GM12878 (cell line): ENCODE results near the gene TSSK2. TPM values are rescaled to one million over a fixed set of nuclear protein-coding genes. Genes with fewer than 3 reads are reported as not detected.

ENCODE experiments used
- ATAC-seq: fragments of 200-7000 bp; cut with Tn5 transposase; 3 replicates; pipeline ENCODE4 v1.9.1; 2020; ENCODE audit warnings: mild to moderate bottlenecking, moderate library complexity
- BruUV-seq: library from RNA; stranded (reverse); fragments of 400-500 nt; replicated peaks from 2 replicates; lab custom pipeline; 2021; lab: Mats Ljungman, UMichigan
- CTCF ChIA-PET: fragments of 300-600 bp; sonication (Branson Sonifier 250); formaldehyde crosslinking; extraction: SDS; loops from one replicate; lab custom pipeline; 2021; ENCODE audit warnings: inconsistent platforms; lab: Yijun Ruan, JAX
- POLR2A ChIA-PET: fragments of 350-600 bp; formaldehyde crosslinking; extraction: SDS; loops from one replicate; lab custom pipeline; 2021; ENCODE audit warnings: inconsistent platforms; lab: Charles Lee
- RAD21 ChIA-PET: fragments of 300-600 bp; sonication (Branson Sonifier 250); formaldehyde crosslinking; loops from one replicate; lab custom pipeline; 2023; ENCODE audit warnings: antibody characterized with exemption; ENCODE audit not compliant: unreplicated experiment; lab: Charles Lee
- SMC1A ChIA-PET: fragments of 300-600 bp; sonication (Branson Sonifier 250); formaldehyde crosslinking; loops from one replicate; lab custom pipeline; 2023; ENCODE audit not compliant: unreplicated experiment, uncharacterized antibody; lab: Charles Lee
- DNase-seq: peaks from one replicate; pipeline ENCODE4 v3.0.0-alpha.2; 2011; ENCODE audit warnings: low read depth, low spot score
- FAIRE-seq: peaks from 3 replicates; lab custom pipeline; 2011; peaks lifted over from hg19 to GRCh38; lab: Jason Lieb, UNC
- H2AFZ ChIP-seq: 2 replicates; pipeline ENCODE4 v1.6.0; 2011; ENCODE audit warnings: low read depth, low read length, control low read depth; ENCODE audit not compliant: control insufficient read depth
- H3K27ac ChIP-seq: 2 replicates; pipeline ENCODE4 v1.5.1; 2011; ENCODE audit warnings: control low read depth; ENCODE audit not compliant: control insufficient read depth, insufficient read depth
- H3K27me3 ChIP-seq, 2 experiments: replicated peaks in 1 of 2; 2 replicates each; pipeline versions ENCODE4 v1.6.0 to v1.6.1; 2011; ENCODE audit warnings: low read length in 1 of 2; ENCODE audit not compliant: control insufficient read depth in 2 of 2, insufficient read depth in 2 of 2
- H3K36me3 ChIP-seq, 2 experiments: 2 replicates each; pipeline ENCODE4 v1.5.1; 2011; ENCODE audit warnings: low read length in 1 of 2; ENCODE audit not compliant: control insufficient read depth in 2 of 2, insufficient read depth in 2 of 2
- H3K4me1 ChIP-seq: 2 replicates; pipeline ENCODE4 v1.6.1; 2011; ENCODE audit warnings: mild to moderate bottlenecking, low read length, moderate library complexity, mixed read lengths; ENCODE audit not compliant: control insufficient read depth, insufficient read depth
- H3K4me2 ChIP-seq: 2 replicates; pipeline ENCODE4 v1.6.0; 2011; ENCODE audit warnings: control low read depth; ENCODE audit not compliant: control insufficient read depth, insufficient read depth
- H3K4me3 ChIP-seq: fragments of 200-600 bp; sonication (generic); 2 replicates; pipeline ENCODE4 v1.5.1; 2016
- H3K79me2 ChIP-seq: 2 replicates; pipeline ENCODE4 v1.6.0; 2011; ENCODE audit warnings: low read length; ENCODE audit not compliant: control insufficient read depth, insufficient read depth
- H3K9ac ChIP-seq: 2 replicates; pipeline ENCODE4 v1.8.0; 2011; ENCODE audit warnings: low read length, control low read depth, mixed read lengths; ENCODE audit not compliant: control insufficient read depth, insufficient read depth
- H3K9me3 ChIP-seq: replicated peaks from 3 replicates; pipeline ENCODE4 v1.5.1; 2011; ENCODE audit warnings: mild to moderate bottlenecking, low read length; ENCODE audit not compliant: control insufficient read depth, insufficient read depth
- H4K20me1 ChIP-seq: 2 replicates; pipeline ENCODE4 v1.6.0; 2011; ENCODE audit not compliant: control insufficient read depth, insufficient read depth
- ATF2 ChIP-seq: IDR thresholded peaks from 2 replicates; pipeline ENCODE4 v1.6.1; 2012; ENCODE audit warnings: low read length, inconsistent platforms
- BCL11A ChIP-seq: IDR thresholded peaks from 2 replicates; pipeline ENCODE4 v1.6.1; 2011; ENCODE audit warnings: low read depth, low read length
- CHD4 ChIP-seq: fragments of 200-600 bp; sonication (generic); IDR thresholded peaks from 2 replicates; pipeline ENCODE4 v1.6.1; 2016; ENCODE audit warnings: mild to moderate bottlenecking
- EGR1 ChIP-seq, 2 experiments: IDR thresholded peaks; 1 replicate in 1 of 2; 2 replicates in 1 of 2; pipeline ENCODE4 v1.6.1; 2011 to 2012; ENCODE audit warnings: low read depth in 2 of 2, low read length in 2 of 2, borderline replicate concordance in 1 of 2, mild to moderate bottlenecking in 1 of 2, moderate library complexity in 1 of 2
- EP300 ChIP-seq, 2 experiments: fragments of 150-350 bp in 1 of 2; IDR thresholded peaks; 2 replicates each; pipeline ENCODE4 v1.6.1; 2011 to 2012; ENCODE audit warnings: low read depth in 2 of 2, low read length in 2 of 2, borderline replicate concordance in 1 of 2, improper control_type of control experiment in 1 of 2, inconsistent platforms in 1 of 2; ENCODE audit not compliant: control insufficient read depth in 1 of 2
- MYB ChIP-seq: fragments of 150-350 bp; IDR thresholded peaks from 2 replicates; pipeline ENCODE4 v1.6.1; 2014; ENCODE audit warnings: mild to moderate bottlenecking, low read depth, low read length, borderline replicate concordance
- NR2F1 ChIP-seq: fragments of 450-650 bp; conservative IDR thresholded peaks from 2 replicates; pipeline ENCODE4 v1.6.1; 2017; ENCODE audit warnings: mild to moderate bottlenecking
- PML ChIP-seq: IDR thresholded peaks from 2 replicates; pipeline ENCODE4 v1.6.1; 2012; ENCODE audit warnings: low read length, inconsistent platforms
- RCOR1 ChIP-seq: conservative IDR thresholded peaks from 2 replicates; pipeline ENCODE4 v1.6.1; 2012; ENCODE audit warnings: low read depth, low read length, improper control_type of control experiment
- TARDBP ChIP-seq: IDR thresholded peaks from 2 replicates; pipeline ENCODE4 v1.6.1; 2016; ENCODE audit warnings: borderline replicate concordance
- TCF7 ChIP-seq: IDR thresholded peaks from 2 replicates; pipeline ENCODE4 v1.6.1; 2014; ENCODE audit warnings: antibody characterized with exemption, borderline replicate concordance
- WGBS: methylation state at CpG from one replicate; pipeline ENCODE4 v1.1.6; 2016; ENCODE audit warnings: low lambda C conversion rate; ENCODE audit not compliant: insufficient replicate concordance, insufficient coverage; ENCODE audit errors: missing lambda C conversion rate; 5-methylcytosine and 5-hydroxymethylcytosine counted together
- in situ Hi-C: fragments of 300-500 bp; cut with MboI; formaldehyde crosslinking; loops from 9 replicates; pipeline ENCODE4 v1.14.3; 2018; ENCODE audit warnings: mixed read lengths
- intact Hi-C: fragments of 100-400 bp; cut with micrococcal nuclease; formaldehyde crosslinking; loops from one replicate; pipeline ENCODE4 v1.14.2; 2022; ENCODE audit not compliant: unreplicated experiment
- polyA plus RNA-seq, 11 experiments: library from polyadenylated mRNA; depleted of rRNA in 4 of 11; unstranded in 6 of 11; stranded (reverse) in 5 of 11; fragments of >200 nt; fragmentation: Nextera tagmentation in 4 of 11; fragmentation: Illumina TruSeq in 1 of 11; extraction: Ambion mirVana in 4 of 11; extraction: Trizol in 1 of 11; gene quantifications; 1 replicate in 1 of 11; 2 replicates in 10 of 11; pipeline versions ENCODE4 v1.2.1 to v1.2.3, GENCODE V29; 2011 to 2016; ENCODE audit warnings: inconsistent platforms in 2 of 11, missing spikeins in 2 of 11, low read depth in 1 of 11
- total RNA-seq, 4 experiments: library from RNA; depleted of rRNA in 3 of 4; stranded (reverse); fragments of >200 nt in 3 of 4; fragmentation: Illumina TruSeq in 1 of 4; extraction: Trizol in 1 of 4; gene quantifications; 2 replicates each; pipeline versions ENCODE4 v1.2.1 to v1.2.3, GENCODE V29; 2013 to 2021

TSSK2 gene
- total and polyA plus RNA-seq, 10 of the 15 experiments (the other 5 are each of a cell fraction or from before 2014, with no cell fraction given) = 0.03 to 0.17 TPM; not detected in 8

DNA sequence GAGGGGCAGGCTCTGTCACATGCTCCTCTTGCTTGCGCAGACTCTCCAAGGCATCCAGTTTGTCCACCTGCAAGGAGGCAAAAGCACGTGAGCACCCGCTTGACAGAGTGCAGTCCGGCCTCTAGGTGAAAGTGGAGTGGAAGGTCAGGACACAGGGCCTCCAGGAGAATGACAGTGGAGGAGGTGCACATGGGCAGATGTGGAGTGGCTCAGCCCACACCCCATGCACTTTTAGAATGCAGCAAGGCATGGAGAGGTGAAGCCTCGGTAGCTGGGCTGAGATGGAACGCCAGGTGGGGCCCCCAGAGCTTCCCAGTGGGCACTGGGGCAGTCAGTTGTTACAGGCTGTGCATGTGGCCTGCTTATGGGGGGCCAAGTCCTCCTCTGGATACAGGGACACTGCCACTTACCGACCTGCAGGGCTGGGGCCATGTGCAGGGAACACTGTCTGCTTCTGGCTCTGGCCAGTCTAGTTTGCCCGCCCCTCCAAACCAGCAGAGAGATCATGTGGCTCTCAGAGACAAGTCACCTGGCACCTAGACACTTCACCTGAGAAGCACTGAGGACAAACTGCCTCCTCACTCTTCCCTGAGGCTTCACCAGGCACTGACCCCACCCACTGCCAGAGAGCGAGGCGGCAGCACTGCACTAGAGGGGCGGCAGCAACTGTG lies 49.8 kb downstream of the TSSK2 start:
- Histone ChIP-seq H3K36me3 (no peaks in the 10 kb centered on the region), H3K27ac (no peak overlapping the region), H3K27me3 (peaks cover 0 to 1% of the 10 kb centered on the region in 2 experiments; a peak in 1 of 4 replicates), H3K4me1 (peaks cover 11% of the 10 kb centered on the region; the same call in 1 of the 2 replicates), H2AFZ (no peak overlapping the region), H3K4me3 (no peak overlapping the region), H4K20me1 (no peaks in the 10 kb centered on the region), H3K9ac (no peak overlapping the region), H3K9me3 (no peaks in the 10 kb centered on the region), H3K4me2 (no peak overlapping the region), H3K79me2 (peaks cover 9% of the 10 kb centered on the region)
- intact Hi-C loops (no loop called here), in situ Hi-C loops (loop anchor here (5.0 kb wide), 1 partner anchor 111 kb away; the partner anchor contains the start of gene CLTCL1)
- no TSS peak for BruUV-seq
- 79% methylated on average over 11 of the region's 11 CpGs for WGBS
- ChIA-PET CTCF (interaction anchor here (1.0 to 3.6 kb wide), 4 partner anchors 293 to 299 kb away, joined by 3 to 36 read pairs (median 16); partner anchors contain the start of gene CDC45), SMC1A (no interaction called here), RAD21 (no interaction called here), POLR2A (no interaction called here)
- DNase-seq = no peak
- TF ChIP-seq CHD4 = no peak
- TF ChIP-seq BCL11A = no peak
- no peak for TF ChIP-seq EP300 (IDR thresholded peaks at IDR 0.05; ENCODE audit: borderline replicate concordance in 1 of 2, control insufficient read depth in 1 of 2, low read depth in 2 of 2, low read length in 2 of 2)
- no peak for TF ChIP-seq TCF7
- TF ChIP-seq TARDBP = no peak
- no peak for TF ChIP-seq EGR1 (IDR thresholded peaks at IDR 0.05; ENCODE audit: borderline replicate concordance in 1 of 2, low read depth in 2 of 2, low read length in 2 of 2)
- TF ChIP-seq ATF2 = no peak
- no peak for TF ChIP-seq PML
- TF ChIP-seq NR2F1 = no peak
- no peak for TF ChIP-seq MYB
- TF ChIP-seq RCOR1 = no peak
- no peak for FAIRE-seq
- no peak for ATAC-seq
